ENCODE data around the gene SAMD4A.
"Not testable (repeated sequence)": the region's sequence is repeated elsewhere in the genome, so short reads cannot be mapped to it uniquely, and the experiment has no call there.

The SAMD4A gene

DNA sequence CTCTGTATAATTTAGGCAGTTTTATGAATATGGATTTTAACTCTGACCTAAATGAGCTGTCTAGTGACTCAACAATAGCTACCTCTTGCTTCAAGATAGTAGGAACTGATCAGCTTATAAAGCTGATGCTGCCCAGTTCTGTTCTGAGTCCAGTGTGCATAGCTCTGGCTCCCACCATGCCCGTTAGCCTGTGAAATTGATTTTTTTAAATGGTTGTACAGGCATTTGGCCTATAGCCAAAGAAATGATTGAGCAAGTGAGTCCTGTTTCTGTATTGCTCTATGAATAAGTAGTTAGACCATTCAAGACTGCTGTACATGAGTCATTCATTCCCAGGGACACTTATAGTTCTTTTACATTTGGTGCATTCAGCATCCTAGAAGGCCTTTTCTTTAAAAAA is 36.4 kb downstream of the SAMD4A start:
- no peaks in the 10 kb centered on the region for H3K27me3 ChIP-seq (ENCODE audit: control insufficient read depth, insufficient read depth, low read length)
- H3K9me3 ChIP-seq (ENCODE audit: control insufficient read depth, low read depth, low read length), result no peaks in the 10 kb centered on the region
- no peak overlapping the region for H3K4me3 ChIP-seq (ENCODE audit: low read length)
- H3K9ac ChIP-seq (ENCODE audit: low read length), result no peak overlapping the region
- H3K27ac ChIP-seq (ENCODE audit: low read length), result no peak overlapping the region
- H3K4me1 ChIP-seq (ENCODE audit: control insufficient read depth, low read depth, low read length), result no peaks in the 10 kb centered on the region
- H3K36me3 ChIP-seq (ENCODE audit: control insufficient read depth, low read depth, low read length), result no peaks in the 10 kb centered on the region

- Histone ChIP-seq H3K36me3 (ENCODE audit: control insufficient read depth, low read depth, low read length) (no peaks in the 10 kb centered on the region), H3K4me1 (ENCODE audit: control insufficient read depth, low read depth, low read length) (no peaks in the 10 kb centered on the region), H3K27me3 (ENCODE audit: control insufficient read depth, insufficient read depth, low read length) (no peaks in the 10 kb centered on the region), H3K9me3 (ENCODE audit: control insufficient read depth, low read depth, low read length) (no peaks in the 10 kb centered on the region), H3K27ac (ENCODE audit: low read length) (no peak overlapping the region), H3K9ac (ENCODE audit: low read length) (no peak overlapping the region), H3K4me3 (ENCODE audit: low read length) (no peak overlapping the region)
Observed at GRCh38 chr14:54606178-54606577, 39.2 kb downstream of the SAMD4A start.

- no peak overlapping the region for H3K9ac ChIP-seq (ENCODE audit: low read length)
Observed at GRCh38 chr14:54606631-54607133, 39.8 kb downstream of the SAMD4A start.

DNA sequence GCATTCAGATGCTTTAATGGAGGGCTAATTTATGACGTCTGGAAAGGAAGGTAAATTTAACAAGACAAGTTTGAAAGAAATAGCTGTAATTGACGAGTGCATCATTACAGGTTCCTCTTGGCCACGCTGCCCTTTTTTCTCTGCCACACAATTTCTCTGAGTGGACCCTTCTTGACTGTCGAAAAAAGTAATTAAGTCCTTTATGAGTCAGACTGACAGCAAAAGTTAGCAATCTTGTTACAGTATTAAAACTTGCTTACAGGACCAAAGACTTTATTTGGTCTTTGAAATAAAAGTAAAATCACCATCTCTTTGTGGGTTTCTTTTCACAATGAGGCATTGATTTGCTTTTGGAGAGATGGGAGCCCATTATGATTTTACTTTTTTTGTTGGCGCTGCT is 42.6 kb downstream of the SAMD4A start:
- Histone ChIP-seq H3K27me3 (ENCODE audit: control insufficient read depth, insufficient read depth, low read length) (no peaks in the 10 kb centered on the region), H3K9ac (ENCODE audit: low read length) (no peak overlapping the region), H3K9me3 (ENCODE audit: control insufficient read depth, low read depth, low read length) (no peaks in the 10 kb centered on the region), H3K27ac (ENCODE audit: low read length) (no peak overlapping the region), H3K36me3 (ENCODE audit: control insufficient read depth, low read depth, low read length) (no peaks in the 10 kb centered on the region), H3K4me3 (ENCODE audit: low read length) (no peak overlapping the region), H3K4me1 (ENCODE audit: control insufficient read depth, low read depth, low read length) (no peaks in the 10 kb centered on the region)

More at GRCh38 chr14:54606631-54607133, 39.8 kb downstream of the SAMD4A start:
- Histone ChIP-seq H3K27me3 (ENCODE audit: control insufficient read depth, insufficient read depth, low read length) (no peaks in the 10 kb centered on the region), H3K9me3 (ENCODE audit: control insufficient read depth, low read depth, low read length) (no peaks in the 10 kb centered on the region), H3K4me3 (ENCODE audit: low read length) (no peak overlapping the region), H3K27ac (ENCODE audit: low read length) (no peak overlapping the region), H3K36me3 (ENCODE audit: control insufficient read depth, low read depth, low read length) (no peaks in the 10 kb centered on the region), H3K4me1 (ENCODE audit: control insufficient read depth, low read depth, low read length) (no peaks in the 10 kb centered on the region)

DNA sequence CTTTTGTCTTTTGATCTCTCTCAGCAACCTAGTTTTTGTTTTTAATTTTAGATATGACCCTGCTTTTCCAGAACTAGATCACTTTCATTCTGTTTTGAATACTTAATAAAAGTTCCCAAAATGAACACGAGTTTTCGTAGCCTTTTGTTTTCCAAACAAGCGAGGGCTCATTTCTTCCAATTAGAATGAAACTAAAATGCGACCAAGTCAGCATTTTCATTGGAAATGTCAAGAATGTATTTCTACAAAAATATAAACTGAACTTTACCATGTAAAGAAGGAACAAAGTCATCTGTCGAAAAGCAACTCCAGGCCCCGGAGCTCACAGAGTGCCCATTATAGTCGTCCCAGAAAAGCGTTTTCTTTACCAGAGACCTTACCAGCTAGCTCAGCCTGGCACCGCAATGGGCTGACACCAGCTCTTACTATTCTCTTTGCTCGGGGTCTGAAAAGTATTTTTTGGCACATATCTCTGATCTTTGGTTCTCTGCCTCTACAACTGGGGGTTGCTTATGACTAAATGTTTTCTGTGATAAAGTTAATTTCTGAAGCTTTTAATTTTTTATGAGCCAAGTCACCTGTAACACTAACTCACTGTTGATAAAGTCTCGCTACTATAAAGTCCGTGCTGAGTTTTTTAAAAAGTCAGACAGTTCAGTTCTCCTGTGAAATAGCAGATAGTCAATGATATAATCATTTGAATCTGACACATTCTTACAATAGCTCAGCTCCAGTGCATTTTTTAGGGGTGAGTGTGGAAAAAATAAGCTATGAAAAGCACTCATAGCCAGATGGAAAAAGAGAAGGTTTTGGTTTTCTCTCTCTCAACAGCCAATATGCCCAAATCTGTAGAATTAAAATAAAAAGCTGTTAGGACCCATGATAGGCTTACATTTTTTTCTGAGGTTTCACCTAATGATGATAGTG is 43.4 kb downstream of the SAMD4A start:
- Histone ChIP-seq H3K36me3 (ENCODE audit: control insufficient read depth, low read depth, low read length) (no peaks in the 10 kb centered on the region), H3K27ac (ENCODE audit: low read length) (no peak overlapping the region), H3K4me3 (ENCODE audit: low read length) (no peak overlapping the region), H3K9ac (ENCODE audit: low read length) (no peak overlapping the region), H3K4me1 (ENCODE audit: control insufficient read depth, low read depth, low read length) (no peaks in the 10 kb centered on the region), H3K27me3 (ENCODE audit: control insufficient read depth, insufficient read depth, low read length) (no peaks in the 10 kb centered on the region), H3K9me3 (ENCODE audit: control insufficient read depth, low read depth, low read length) (no peaks in the 10 kb centered on the region)

- no peaks in the 10 kb centered on the region for H3K36me3 ChIP-seq (ENCODE audit: control insufficient read depth, low read depth, low read length)
- H3K4me3 ChIP-seq (ENCODE audit: low read length), result no peak overlapping the region
- no peaks in the 10 kb centered on the region for H3K4me1 ChIP-seq (ENCODE audit: control insufficient read depth, low read depth, low read length)
- no peaks in the 10 kb centered on the region for H3K9me3 ChIP-seq (ENCODE audit: control insufficient read depth, low read depth, low read length)
- no peak overlapping the region for H3K27ac ChIP-seq (ENCODE audit: low read length)
- H3K27me3 ChIP-seq (ENCODE audit: control insufficient read depth, insufficient read depth, low read length), result no peaks in the 10 kb centered on the region
- no peak overlapping the region for H3K9ac ChIP-seq (ENCODE audit: low read length)
Observed at GRCh38 chr14:54614296-54614695, 47.4 kb downstream of the SAMD4A start.

DNA sequence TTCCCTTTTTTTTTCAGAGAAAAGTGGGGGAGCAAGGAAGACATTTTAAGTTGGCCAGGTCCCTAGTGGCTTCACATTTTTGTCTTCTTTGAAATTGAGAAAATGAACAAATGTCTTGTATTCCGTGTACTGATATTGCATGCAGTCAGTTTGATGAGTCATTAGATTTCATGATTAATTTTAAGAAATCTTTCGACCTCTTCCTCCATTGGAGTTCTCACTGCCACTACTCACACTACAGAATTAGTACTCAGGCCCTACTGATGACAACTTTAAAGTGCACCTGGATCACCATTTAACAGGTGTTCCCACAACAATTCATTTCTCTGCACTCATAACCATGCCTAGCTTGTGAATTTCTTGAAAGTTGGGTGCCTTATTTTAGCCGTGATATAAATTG is 50.5 kb downstream of the SAMD4A start:
- Histone ChIP-seq H3K9me3 (ENCODE audit: control insufficient read depth, low read depth, low read length) (no peaks in the 10 kb centered on the region), H3K4me1 (ENCODE audit: control insufficient read depth, low read depth, low read length) (no peaks in the 10 kb centered on the region), H3K27me3 (ENCODE audit: control insufficient read depth, insufficient read depth, low read length) (no peaks in the 10 kb centered on the region), H3K4me3 (ENCODE audit: low read length) (no peak overlapping the region), H3K9ac (ENCODE audit: low read length) (no peak overlapping the region), H3K27ac (ENCODE audit: low read length) (no peak overlapping the region), H3K36me3 (ENCODE audit: control insufficient read depth, low read depth, low read length) (no peaks in the 10 kb centered on the region)

- no peak overlapping the region for H3K9ac ChIP-seq (ENCODE audit: low read length)
- H3K27ac ChIP-seq (ENCODE audit: low read length), result no peak overlapping the region
- H3K4me3 ChIP-seq (ENCODE audit: low read length), result no peak overlapping the region
- H3K9me3 ChIP-seq (ENCODE audit: control insufficient read depth, low read depth, low read length), result no peaks in the 10 kb centered on the region
- H3K4me1 ChIP-seq (ENCODE audit: control insufficient read depth, low read depth, low read length), result peaks cover 18% of the 10 kb centered on the region
- H3K27me3 ChIP-seq (ENCODE audit: control insufficient read depth, insufficient read depth, low read length), result no peaks in the 10 kb centered on the region
- no peaks in the 10 kb centered on the region for H3K36me3 ChIP-seq (ENCODE audit: control insufficient read depth, low read depth, low read length)
Observed at GRCh38 chr14:54621686-54622085, 54.8 kb downstream of the SAMD4A start.

GRCh38 chr14:54622192-54622958 is 55.4 kb downstream of the SAMD4A start:
- H3K9me3 ChIP-seq (ENCODE audit: control insufficient read depth, low read depth, low read length), result no peaks in the 10 kb centered on the region
- no peak overlapping the region for H3K9ac ChIP-seq (ENCODE audit: low read length)
- H3K36me3 ChIP-seq (ENCODE audit: control insufficient read depth, low read depth, low read length), result no peaks in the 10 kb centered on the region
- H3K4me3 ChIP-seq (ENCODE audit: low read length), result no peak overlapping the region
- H3K4me1 ChIP-seq (ENCODE audit: control insufficient read depth, low read depth, low read length), result peaks cover 21% of the 10 kb centered on the region
- H3K27ac ChIP-seq (ENCODE audit: low read length), result no peak overlapping the region
- H3K27me3 ChIP-seq (ENCODE audit: control insufficient read depth, insufficient read depth, low read length), result no peaks in the 10 kb centered on the region

DNA sequence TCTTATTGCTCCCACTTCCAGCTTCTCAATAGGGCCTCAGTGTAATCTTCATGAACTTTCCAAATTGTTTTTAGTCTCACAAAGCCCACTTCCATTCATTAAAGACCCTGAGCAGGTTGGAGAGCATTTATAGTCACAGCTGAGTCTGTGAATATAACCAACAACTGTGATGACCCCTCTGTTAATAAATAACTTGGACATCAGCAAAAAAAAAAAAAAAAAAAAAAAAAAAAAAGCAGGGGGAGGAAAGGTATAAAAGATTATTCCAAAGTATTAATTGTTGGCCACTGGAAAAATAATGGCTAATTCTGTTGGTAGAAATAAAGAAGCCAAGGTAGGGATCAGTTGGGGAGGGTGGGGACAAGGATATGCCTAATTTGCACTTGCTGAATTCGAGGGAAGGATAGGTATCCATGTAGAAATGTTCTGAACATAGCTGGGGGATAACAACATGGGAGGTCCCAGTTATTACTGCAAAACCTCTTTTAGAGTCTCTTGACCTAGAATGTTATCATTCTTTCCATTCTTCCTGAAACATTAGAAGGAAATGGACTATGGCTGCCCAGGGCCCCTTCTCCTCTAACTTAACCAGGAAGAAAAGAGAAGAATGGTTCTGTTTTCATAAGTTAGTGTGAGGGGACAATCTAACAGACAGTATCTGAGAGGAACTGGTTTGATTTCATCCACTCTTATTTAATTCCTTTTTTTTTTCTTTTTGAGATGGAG is 56.5 kb downstream of the SAMD4A start:
- peaks cover 29% of the 10 kb centered on the region for H3K4me1 ChIP-seq (ENCODE audit: control insufficient read depth, low read depth, low read length)
- H3K27ac ChIP-seq (ENCODE audit: low read length), result no peak overlapping the region
- no peaks in the 10 kb centered on the region for H3K9me3 ChIP-seq (ENCODE audit: control insufficient read depth, low read depth, low read length)
- H3K9ac ChIP-seq (ENCODE audit: low read length), result no peak overlapping the region
- no peak overlapping the region for H3K4me3 ChIP-seq (ENCODE audit: low read length)
- no peaks in the 10 kb centered on the region for H3K36me3 ChIP-seq (ENCODE audit: control insufficient read depth, low read depth, low read length)
- no peaks in the 10 kb centered on the region for H3K27me3 ChIP-seq (ENCODE audit: control insufficient read depth, insufficient read depth, low read length)

- not testable (repeated sequence) for H3K9ac ChIP-seq (ENCODE audit: low read length); H3K27me3 ChIP-seq (ENCODE audit: control insufficient read depth, insufficient read depth, low read length); H3K9me3 ChIP-seq (ENCODE audit: control insufficient read depth, low read depth, low read length); H3K4me3 ChIP-seq (ENCODE audit: low read length); H3K36me3 ChIP-seq (ENCODE audit: control insufficient read depth, low read depth, low read length); H3K27ac ChIP-seq (ENCODE audit: low read length)
- peaks cover 29% of the 10 kb centered on the region for H3K4me1 ChIP-seq (ENCODE audit: control insufficient read depth, low read depth, low read length)
Observed at GRCh38 chr14:54624005-54624358, 57.1 kb downstream of the SAMD4A start.

All from iPS-18a (cell line).